SU-DHL-6 (cell line): ENCODE results near the gene KCNJ15.

Experiments used
- H2AFZ ChIP-seq: fragments of 200-600 bp; sonication (generic); 2 replicates; pipeline ENCODE4 v1.6.1; 2014; ENCODE audit warnings: low read depth, mild to moderate bottlenecking, moderate library complexity, mixed read lengths, antibody characterized with exemption, low read length; ENCODE audit not compliant: severe bottlenecking
- H3F3A ChIP-seq: fragments of 200-600 bp; shearing (Covaris generic); 2 replicates; pipeline ENCODE4 v1.6.0; 2016; ENCODE audit warnings: antibody characterized with exemption, mild to moderate bottlenecking; ENCODE audit not compliant: insufficient read depth
- H3K27ac ChIP-seq: fragments of 200-600 bp; sonication (generic); 2 replicates; pipeline ENCODE4 v1.5.1; 2016; ENCODE audit warnings: low read depth, mild to moderate bottlenecking, low read length, moderate library complexity, mixed read lengths
- H3K27me3 ChIP-seq: fragments of 200-600 bp; sonication (generic), shearing (Covaris generic); 2 replicates; pipeline ENCODE4 v1.6.0; 2014; ENCODE audit warnings: mild to moderate bottlenecking, low read length
- H3K36me3 ChIP-seq: fragments of 200-600 bp; sonication (generic); 2 replicates; pipeline ENCODE4 v1.6.1; 2014; ENCODE audit warnings: mild to moderate bottlenecking, low read length, mixed read lengths
- H3K4me2 ChIP-seq: fragments of 300-600, 200-600 bp; shearing (Covaris generic), sonication (generic); 2 replicates; pipeline ENCODE4 v1.6.0; 2014; ENCODE audit warnings: low read length, low read depth, mild to moderate bottlenecking; ENCODE audit not compliant: poor library complexity, severe bottlenecking
- H3K4me3 ChIP-seq: fragments of 200-600 bp; sonication (generic); 2 replicates; pipeline ENCODE4 v1.5.1; 2014; ENCODE audit warnings: antibody characterized with exemption, low read length, mild to moderate bottlenecking, mixed read lengths; ENCODE audit not compliant: insufficient read depth, poor library complexity, severe bottlenecking
- H3K79me2 ChIP-seq: fragments of 200-600 bp; sonication (generic); 2 replicates; pipeline ENCODE4 v1.6.1; 2014; ENCODE audit warnings: mild to moderate bottlenecking, low read length, moderate library complexity; ENCODE audit not compliant: insufficient read depth
- H3K9ac ChIP-seq: fragments of 200-600 bp; sonication (generic); 2 replicates; pipeline ENCODE4 v1.7.0; 2014; ENCODE audit warnings: mild to moderate bottlenecking, low read length
- H3K9me2 ChIP-seq: fragments of 200-600 bp; sonication (generic); replicated peaks from 2 replicates; pipeline ENCODE4 v1.6.1; 2014; ENCODE audit warnings: low read length; ENCODE audit not compliant: insufficient read depth
- H3K9me3 ChIP-seq: fragments of 200-600 bp; sonication (generic); 2 replicates; pipeline ENCODE4 v1.6.1; 2014; ENCODE audit warnings: low read length, mixed read lengths; ENCODE audit not compliant: insufficient read depth
- H4K20me1 ChIP-seq: fragments of 200-600 bp; sonication (generic); 2 replicates; pipeline ENCODE4 v1.6.1; 2014; ENCODE audit warnings: low read depth, mild to moderate bottlenecking, antibody characterized with exemption, low read length, moderate library complexity, mixed read lengths
- EZH2phosphoT487 ChIP-seq: fragments of 200-600 bp; sonication (generic), shearing (Covaris generic); conservative IDR thresholded peaks from 2 replicates; pipeline ENCODE4 v1.6.1; 2018; ENCODE audit warnings: mild to moderate bottlenecking, antibody characterized with exemption, low read length, moderate library complexity, mixed read lengths
- TF ChIP-seq, protein P1 (sequence below): fragments of 200-600 bp; sonication (generic); IDR thresholded peaks from one replicate; pipeline ENCODE4 v1.5.1; 2017; ENCODE audit warnings: antibody characterized with exemption, mild to moderate bottlenecking, low read length, moderate library complexity; ENCODE audit not compliant: insufficient read depth, poor library complexity, severe bottlenecking

KCNJ15 gene

DNA sequence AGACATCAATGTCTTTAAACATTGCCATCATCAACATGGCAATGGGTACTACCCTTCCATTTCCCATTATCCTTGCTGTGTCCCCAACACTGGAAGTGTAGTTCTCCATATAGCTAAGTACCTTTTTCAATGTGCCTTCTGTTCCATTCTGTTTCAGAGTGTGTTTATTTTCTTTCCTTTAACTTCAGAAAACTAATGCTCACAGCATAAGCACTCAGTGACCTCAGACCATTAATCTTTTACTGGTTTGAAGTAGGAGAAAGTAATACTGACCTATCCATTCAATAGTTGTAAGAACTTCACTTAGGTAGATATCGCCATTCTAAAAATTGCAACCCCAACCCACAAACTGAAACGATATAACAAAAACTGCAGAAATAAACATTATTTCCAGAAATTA, 37.8 kb downstream of the KCNJ15 start:
- H3K4me3 ChIP-seq = no peak overlapping the region
- H3K79me2 ChIP-seq = no peaks in the 10 kb centered on the region
- no peaks in the 10 kb centered on the region for H3K9me3 ChIP-seq
- TF ChIP-seq, protein P1, sequence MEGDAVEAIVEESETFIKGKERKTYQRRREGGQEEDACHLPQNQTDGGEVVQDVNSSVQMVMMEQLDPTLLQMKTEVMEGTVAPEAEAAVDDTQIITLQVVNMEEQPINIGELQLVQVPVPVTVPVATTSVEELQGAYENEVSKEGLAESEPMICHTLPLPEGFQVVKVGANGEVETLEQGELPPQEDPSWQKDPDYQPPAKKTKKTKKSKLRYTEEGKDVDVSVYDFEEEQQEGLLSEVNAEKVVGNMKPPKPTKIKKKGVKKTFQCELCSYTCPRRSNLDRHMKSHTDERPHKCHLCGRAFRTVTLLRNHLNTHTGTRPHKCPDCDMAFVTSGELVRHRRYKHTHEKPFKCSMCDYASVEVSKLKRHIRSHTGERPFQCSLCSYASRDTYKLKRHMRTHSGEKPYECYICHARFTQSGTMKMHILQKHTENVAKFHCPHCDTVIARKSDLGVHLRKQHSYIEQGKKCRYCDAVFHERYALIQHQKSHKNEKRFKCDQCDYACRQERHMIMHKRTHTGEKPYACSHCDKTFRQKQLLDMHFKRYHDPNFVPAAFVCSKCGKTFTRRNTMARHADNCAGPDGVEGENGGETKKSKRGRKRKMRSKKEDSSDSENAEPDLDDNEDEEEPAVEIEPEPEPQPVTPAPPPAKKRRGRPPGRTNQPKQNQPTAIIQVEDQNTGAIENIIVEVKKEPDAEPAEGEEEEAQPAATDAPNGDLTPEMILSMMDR = no peak
- no peak overlapping the region for H3K4me2 ChIP-seq
- H2AFZ ChIP-seq = no peak overlapping the region
- no peak overlapping the region for H3K9ac ChIP-seq
- no peaks in the 10 kb centered on the region for H3K9me2 ChIP-seq
- no peaks in the 10 kb centered on the region for H3K36me3 ChIP-seq
- no peaks in the 10 kb centered on the region for H4K20me1 ChIP-seq
- H3K27ac ChIP-seq = no peak overlapping the region
- no peaks in the 10 kb centered on the region for H3F3A ChIP-seq
- no peaks in the 10 kb centered on the region for H3K27me3 ChIP-seq

DNA sequence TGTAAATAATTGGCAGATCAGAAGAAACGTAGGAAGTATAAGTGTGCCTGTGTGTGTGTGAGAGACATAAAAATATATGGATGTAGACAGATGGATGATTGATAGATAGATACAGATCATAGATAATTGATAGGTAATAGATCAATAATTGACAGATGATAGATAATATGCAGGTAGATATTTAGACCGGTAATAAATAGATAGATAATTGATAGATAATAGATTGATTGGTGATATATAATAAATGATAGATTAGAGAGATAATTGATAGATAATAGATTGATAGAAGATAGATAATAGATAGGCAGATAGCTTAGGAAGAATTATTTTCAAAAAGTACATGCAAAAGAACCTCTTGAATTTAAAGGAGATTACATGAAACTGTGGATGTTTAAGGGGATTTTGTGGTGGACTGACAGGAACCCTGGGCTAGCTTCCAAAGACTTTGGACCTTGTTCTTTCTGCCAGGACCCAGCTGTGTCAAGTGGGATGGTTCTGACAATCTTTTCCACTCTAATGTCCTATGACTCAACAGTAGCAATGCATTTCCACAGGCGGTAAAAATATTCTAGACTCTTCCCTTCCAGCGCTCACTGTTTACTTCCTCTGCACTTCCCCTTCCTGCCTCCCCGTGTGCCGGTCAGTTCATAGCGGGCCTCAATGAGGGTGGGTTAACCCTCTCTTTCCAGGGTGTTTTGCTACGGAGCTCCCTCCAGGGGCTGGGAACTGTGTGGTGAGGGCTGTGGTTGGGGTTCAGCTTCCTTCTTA, 39.4 kb downstream of the KCNJ15 start:
- TF ChIP-seq EZH2phosphoT487 = no peak
- TF ChIP-seq, protein P1 = no peak
- no peak overlapping the region for H2AFZ ChIP-seq

DNA sequence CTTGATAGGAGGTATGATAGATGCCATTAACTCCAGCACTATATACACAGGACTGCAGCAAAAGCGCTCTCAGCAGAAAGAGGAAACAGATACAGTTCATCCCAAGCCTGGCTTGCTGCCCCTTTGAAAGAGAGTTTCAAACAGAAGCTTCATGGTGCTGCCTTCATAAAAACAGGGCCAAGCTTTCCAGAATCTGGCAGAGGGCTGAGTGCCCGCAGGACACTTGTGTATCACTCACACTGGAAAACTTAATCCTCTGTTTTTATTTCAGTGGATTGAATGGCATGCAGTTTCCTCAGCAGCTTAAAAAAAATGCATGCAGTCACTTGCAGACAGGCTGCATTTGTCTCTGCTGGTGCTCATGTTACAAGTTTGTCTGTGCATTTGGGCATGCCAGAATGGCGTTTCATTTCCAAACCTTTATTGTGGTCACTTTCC, 40.4 kb downstream of the KCNJ15 start:
- H4K20me1 ChIP-seq = no peaks in the 10 kb centered on the region
- no peak overlapping the region for H3K4me3 ChIP-seq
- no peaks in the 10 kb centered on the region for H3K36me3 ChIP-seq
- no peaks in the 10 kb centered on the region for H3K9me3 ChIP-seq
- H3K9ac ChIP-seq = no peak overlapping the region
- H2AFZ ChIP-seq = no peak overlapping the region
- no peaks in the 10 kb centered on the region for H3F3A ChIP-seq
- H3K27ac ChIP-seq = no peak overlapping the region
- H3K9me2 ChIP-seq = no peaks in the 10 kb centered on the region
- no peaks in the 10 kb centered on the region for H3K79me2 ChIP-seq
- no peak for TF ChIP-seq EZH2phosphoT487
- TF ChIP-seq, protein P1 = no peak
- no peaks in the 10 kb centered on the region for H3K27me3 ChIP-seq
- no peak overlapping the region for H3K4me2 ChIP-seq

More for the DNA sequence above, 39.4 kb downstream of the KCNJ15 start:
- no peak overlapping the region for H3K27ac ChIP-seq
- H4K20me1 ChIP-seq = no peaks in the 10 kb centered on the region
- H3K4me2 ChIP-seq = no peak overlapping the region
- H3K27me3 ChIP-seq = no peaks in the 10 kb centered on the region
- no peaks in the 10 kb centered on the region for H3K9me3 ChIP-seq
- no peaks in the 10 kb centered on the region for H3K36me3 ChIP-seq
- H3K4me3 ChIP-seq = no peak overlapping the region
- no peak overlapping the region for H3K9ac ChIP-seq
- no peaks in the 10 kb centered on the region for H3K79me2 ChIP-seq
- no peaks in the 10 kb centered on the region for H3F3A ChIP-seq
- H3K9me2 ChIP-seq = no peaks in the 10 kb centered on the region
